Ishikawa (cell line): ENCODE data around the gene COX6B2.

Source experiments
- CREB1 ChIP-seq: IDR thresholded peaks from 2 replicates; pipeline ENCODE4 v1.6.1; 2012; ENCODE audit warnings: low read depth
- EGR1 ChIP-seq: IDR thresholded peaks from 2 replicates; pipeline ENCODE4 v1.6.1; 2012
- EP300 ChIP-seq: IDR thresholded peaks from 2 replicates; pipeline ENCODE4 v1.6.1; 2012; ENCODE audit warnings: borderline replicate concordance
- FOXM1 ChIP-seq: IDR thresholded peaks from 2 replicates; pipeline ENCODE4 v1.6.1; 2012; ENCODE audit warnings: low read depth, borderline replicate concordance
- MAX ChIP-seq: IDR thresholded peaks from 2 replicates; pipeline ENCODE4 v1.6.1; 2012
- NFIC ChIP-seq: IDR thresholded peaks from 2 replicates; pipeline ENCODE4 v1.6.1; 2012
- RAD21 ChIP-seq: IDR thresholded peaks from 2 replicates; pipeline ENCODE4 v1.6.1; 2012; ENCODE audit warnings: low read depth
- REST ChIP-seq: IDR thresholded peaks from 2 replicates; pipeline ENCODE4 v1.6.1; 2012; ENCODE audit warnings: low read depth, mild to moderate bottlenecking
- TAF1 ChIP-seq: IDR thresholded peaks from 2 replicates; pipeline ENCODE4 v1.6.1; 2012; ENCODE audit warnings: low read depth, mild to moderate bottlenecking
- TCF12 ChIP-seq: IDR thresholded peaks from 2 replicates; pipeline ENCODE4 v1.6.1; 2012; ENCODE audit warnings: low read depth
- TEAD4 ChIP-seq: IDR thresholded peaks from 2 replicates; pipeline ENCODE4 v1.6.1; 2012
- USF1 ChIP-seq: IDR thresholded peaks from 2 replicates; pipeline ENCODE4 v1.6.1; 2012
- YY1 ChIP-seq: IDR thresholded peaks from 2 replicates; pipeline ENCODE4 v1.6.1; 2012; ENCODE audit warnings: low read depth
- ZBTB7A ChIP-seq: IDR thresholded peaks from 2 replicates; pipeline ENCODE4 v1.6.1; 2012; ENCODE audit warnings: low read depth

Gene COX6B2

GRCh38 chr19:55350620-55351315, 3.8 kb downstream of the COX6B2 start:
- no peak for TF ChIP-seq TAF1

GRCh38 chr19:55348317-55349034, 6.0 kb downstream of the COX6B2 start:
- TF ChIP-seq EP300, result no peak
- TF ChIP-seq MAX, result no peak
- TF ChIP-seq FOXM1, result no peak
- TF ChIP-seq USF1, result no peak
- no peak for TF ChIP-seq TAF1
- TF ChIP-seq TEAD4, result no peak
- TF ChIP-seq ZBTB7A, result no peak

GRCh38 chr19:55347442-55348009, 7.0 kb downstream of the COX6B2 start:
- TF ChIP-seq NFIC (no peak), USF1 (no peak), EP300 (no peak), RAD21 (no peak), REST (no peak), TEAD4 (no peak), TCF12 (no peak), ZBTB7A (no peak), YY1 (no peak), EGR1 (no peak), FOXM1 (no peak)

- TF ChIP-seq YY1, result no peak
- TF ChIP-seq RAD21, result no peak
- no peak for TF ChIP-seq FOXM1
- no peak for TF ChIP-seq TEAD4
- no peak for TF ChIP-seq EP300
- no peak for TF ChIP-seq REST
- no peak for TF ChIP-seq CREB1
- no peak for TF ChIP-seq MAX
- no peak for TF ChIP-seq NFIC
- TF ChIP-seq ZBTB7A, result no peak
These were observed 7.6 kb downstream of the COX6B2 start for GRCh38 chr19:55346725-55347441.

GRCh38 chr19:55345818-55346724, 8.4 kb downstream of the COX6B2 start:
- TF ChIP-seq FOXM1, result no peak
- TF ChIP-seq ZBTB7A, result 0 out of 2 replicates have a peak, but pooled peaks have one; percentile 16
- TF ChIP-seq MAX, result peak; percentile 39
- no peak for TF ChIP-seq CREB1
- TF ChIP-seq TCF12, result peak; percentile 26; the same call in 1 of the 2 replicates
- peak; percentile 26; the same call in 1 of the 2 replicates for TF ChIP-seq EP300
- no peak for TF ChIP-seq REST
- TF ChIP-seq NFIC, result peak; percentile 89
- no peak for TF ChIP-seq USF1
- no peak for TF ChIP-seq EGR1
- TF ChIP-seq RAD21, result no peak
- TF ChIP-seq TEAD4, result no peak
- TF ChIP-seq TAF1, result no peak
